Left ventricle myocardium inferior (tissue), 1 donor: Measurements from ENCODE around the gene SHISA9. TPM values are rescaled to one million over a fixed set of nuclear protein-coding genes. Genes with fewer than 3 reads are reported as not detected.

Source experiments
- DNase-seq: peaks from one replicate; pipeline ENCODE4 v3.0.0-alpha.2; 2020
- H3K27ac ChIP-seq: fragments of 200-600 bp; replicated peaks from 2 replicates; pipeline ENCODE4 v1.8.0; 2021
- H3K27me3 ChIP-seq: fragments of 200-600 bp; 2 replicates; pipeline ENCODE4 v1.8.0; 2021; ENCODE audit warnings: low read depth
- H3K36me3 ChIP-seq: fragments of 200-600 bp; 2 replicates; pipeline ENCODE4 v1.8.0; 2021
- H3K4me1 ChIP-seq: fragments of 200-600 bp; 2 replicates; pipeline ENCODE4 v1.8.0; 2021
- H3K4me3 ChIP-seq: fragments of 200-600 bp; 2 replicates; pipeline ENCODE4 v1.8.0; 2021; ENCODE audit warnings: mild to moderate bottlenecking, moderate library complexity
- H3K9me3 ChIP-seq: fragments of 200-600 bp; replicated peaks from 2 replicates; pipeline ENCODE4 v1.8.0; 2021
- CTCF ChIP-seq: fragments of 200-600 bp; IDR thresholded peaks from 2 replicates; pipeline ENCODE4 v1.8.0; 2021; ENCODE audit warnings: antibody characterized with exemption, mild to moderate bottlenecking, borderline replicate concordance
- intact Hi-C: fragments of 100-400 bp; cut with micrococcal nuclease; formaldehyde crosslinking; loops from one replicate; pipeline ENCODE4 v1.11.0; 2022
- total RNA-seq: library from RNA; stranded (reverse); fragmentation: NEBNext Ultra II Directional; extraction: Animal tissue kit (Norgen Biotek cat#: 25700); gene quantifications from one replicate; pipeline ENCODE4 v1.2.1, GENCODE V29; 2021
- donor health status: DM: no; HTN: yes; CAD: no; lungs with severe emphysema.

The SHISA9 gene
- total RNA-seq, 1 donor from 2014 or later = 0.30 TPM

GRCh38 chr16:12868169-12868568 is 33.2 kb upstream of the SHISA9 start:
- H3K27ac ChIP-seq = no peak overlapping the region
- H3K4me3 ChIP-seq = no peak overlapping the region
- intact Hi-C loops = no loop called here
- no peaks in the 10 kb centered on the region for H3K36me3 ChIP-seq
- H3K27me3 ChIP-seq = peaks cover 30% of the 10 kb centered on the region
- peaks cover 10% of the 10 kb centered on the region for H3K9me3 ChIP-seq
- H3K4me1 ChIP-seq = no peaks in the 10 kb centered on the region
- TF ChIP-seq CTCF = no peak
- DNase-seq = no peak

- no peaks in the 10 kb centered on the region for H3K4me1 ChIP-seq
- H3K9me3 ChIP-seq = peaks cover 10% of the 10 kb centered on the region
- H3K27ac ChIP-seq = no peak overlapping the region
- TF ChIP-seq CTCF = no peak
- H3K27me3 ChIP-seq = peaks cover 33% of the 10 kb centered on the region
- no peak overlapping the region for H3K4me3 ChIP-seq
- intact Hi-C loops = no loop called here
- H3K36me3 ChIP-seq = no peaks in the 10 kb centered on the region
- no peak for DNase-seq
Measured at GRCh38 chr16:12868788-12869187, 32.6 kb upstream of the SHISA9 start.

- no peaks in the 10 kb centered on the region for H3K36me3 ChIP-seq
- no peak for DNase-seq
- H3K27me3 ChIP-seq = peaks cover 37% of the 10 kb centered on the region
- H3K9me3 ChIP-seq = peaks cover 10% of the 10 kb centered on the region
- intact Hi-C loops = no loop called here
- no peak for TF ChIP-seq CTCF
- H3K4me1 ChIP-seq = no peaks in the 10 kb centered on the region
- H3K4me3 ChIP-seq = no peak overlapping the region
- H3K27ac ChIP-seq = no peak overlapping the region
Measured at GRCh38 chr16:12869698-12870427, 31.5 kb upstream of the SHISA9 start.

- peaks cover 10% of the 10 kb centered on the region for H3K9me3 ChIP-seq
- no peaks in the 10 kb centered on the region for H3K4me1 ChIP-seq
- no peaks in the 10 kb centered on the region for H3K36me3 ChIP-seq
- H3K4me3 ChIP-seq = no peak overlapping the region
- no peak overlapping the region for H3K27ac ChIP-seq
- no peak for TF ChIP-seq CTCF
- DNase-seq = no peak
- H3K27me3 ChIP-seq = peaks cover 53% of the 10 kb centered on the region
- intact Hi-C loops = no loop called here
Measured at GRCh38 chr16:12871784-12872183, 29.6 kb upstream of the SHISA9 start.

- intact Hi-C loops = no loop called here
Measured at GRCh38 chr16:12874186-12874585, 27.2 kb upstream of the SHISA9 start.

More at GRCh38 chr16:12874186-12874585, 27.2 kb upstream of the SHISA9 start:
- H3K4me1 ChIP-seq = no peaks in the 10 kb centered on the region
- no peak for TF ChIP-seq CTCF
- peaks cover 10% of the 10 kb centered on the region for H3K9me3 ChIP-seq
- no peaks in the 10 kb centered on the region for H3K36me3 ChIP-seq
- no peak overlapping the region for H3K27ac ChIP-seq
- no peak for DNase-seq
- H3K4me3 ChIP-seq = no peak overlapping the region
- peaks cover 75% of the 10 kb centered on the region for H3K27me3 ChIP-seq
